Activated CD4-positive, alpha-beta T cell treated with anti-CD3 and anti-CD28 coated beads for 1 hour (primary cell): Measurements from ENCODE around the gene SFXN3.

ENCODE experiments used
- DNase-seq: peaks from one replicate; pipeline ENCODE4 v3.0.0-alpha.2; 2020

Gene SFXN3

GRCh38 chr10:101080933-101081931 lies 50.2 kb downstream of the SFXN3 start:
- DNase-seq, result no peak

GRCh38 chr10:101085846-101086245 lies 54.8 kb downstream of the SFXN3 start:
- DNase-seq, result no peak

GRCh38 chr10:101087376-101087775 lies 56.3 kb downstream of the SFXN3 start:
- no peak for DNase-seq

GRCh38 chr10:101087965-101088364 lies 56.9 kb downstream of the SFXN3 start:
- no peak for DNase-seq

GRCh38 chr10:101089520-101090299 lies 58.7 kb downstream of the SFXN3 start:
- no peak for DNase-seq

- DNase-seq, result no peak
Measured at GRCh38 chr10:101090597-101090996, 59.6 kb downstream of the SFXN3 start.
